Stimulated activated CD4-positive, alpha-beta T cell treated with anti-CD3 and anti-CD28 coated beads, Interleukin-2, amount 100 ng/mL, for 24 hours (primary cell): ENCODE data around the gene KLHL13.
"Not testable (repeated sequence)": the region's sequence is repeated elsewhere in the genome, so short reads cannot be mapped to it uniquely, and the experiment has no call there.

Experiments used
- DNase-seq, 2 donors: peaks; one replicate each; pipeline ENCODE4 v3.0.0-alpha.2; 2020

KLHL13 gene, protein sequence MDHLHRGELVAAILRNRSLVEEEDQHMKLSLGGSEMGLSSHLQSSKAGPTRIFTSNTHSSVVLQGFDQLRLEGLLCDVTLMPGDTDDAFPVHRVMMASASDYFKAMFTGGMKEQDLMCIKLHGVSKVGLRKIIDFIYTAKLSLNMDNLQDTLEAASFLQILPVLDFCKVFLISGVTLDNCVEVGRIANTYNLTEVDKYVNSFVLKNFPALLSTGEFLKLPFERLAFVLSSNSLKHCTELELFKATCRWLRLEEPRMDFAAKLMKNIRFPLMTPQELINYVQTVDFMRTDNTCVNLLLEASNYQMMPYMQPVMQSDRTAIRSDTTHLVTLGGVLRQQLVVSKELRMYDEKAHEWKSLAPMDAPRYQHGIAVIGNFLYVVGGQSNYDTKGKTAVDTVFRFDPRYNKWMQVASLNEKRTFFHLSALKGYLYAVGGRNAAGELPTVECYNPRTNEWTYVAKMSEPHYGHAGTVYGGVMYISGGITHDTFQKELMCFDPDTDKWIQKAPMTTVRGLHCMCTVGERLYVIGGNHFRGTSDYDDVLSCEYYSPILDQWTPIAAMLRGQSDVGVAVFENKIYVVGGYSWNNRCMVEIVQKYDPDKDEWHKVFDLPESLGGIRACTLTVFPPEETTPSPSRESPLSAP

DNA sequence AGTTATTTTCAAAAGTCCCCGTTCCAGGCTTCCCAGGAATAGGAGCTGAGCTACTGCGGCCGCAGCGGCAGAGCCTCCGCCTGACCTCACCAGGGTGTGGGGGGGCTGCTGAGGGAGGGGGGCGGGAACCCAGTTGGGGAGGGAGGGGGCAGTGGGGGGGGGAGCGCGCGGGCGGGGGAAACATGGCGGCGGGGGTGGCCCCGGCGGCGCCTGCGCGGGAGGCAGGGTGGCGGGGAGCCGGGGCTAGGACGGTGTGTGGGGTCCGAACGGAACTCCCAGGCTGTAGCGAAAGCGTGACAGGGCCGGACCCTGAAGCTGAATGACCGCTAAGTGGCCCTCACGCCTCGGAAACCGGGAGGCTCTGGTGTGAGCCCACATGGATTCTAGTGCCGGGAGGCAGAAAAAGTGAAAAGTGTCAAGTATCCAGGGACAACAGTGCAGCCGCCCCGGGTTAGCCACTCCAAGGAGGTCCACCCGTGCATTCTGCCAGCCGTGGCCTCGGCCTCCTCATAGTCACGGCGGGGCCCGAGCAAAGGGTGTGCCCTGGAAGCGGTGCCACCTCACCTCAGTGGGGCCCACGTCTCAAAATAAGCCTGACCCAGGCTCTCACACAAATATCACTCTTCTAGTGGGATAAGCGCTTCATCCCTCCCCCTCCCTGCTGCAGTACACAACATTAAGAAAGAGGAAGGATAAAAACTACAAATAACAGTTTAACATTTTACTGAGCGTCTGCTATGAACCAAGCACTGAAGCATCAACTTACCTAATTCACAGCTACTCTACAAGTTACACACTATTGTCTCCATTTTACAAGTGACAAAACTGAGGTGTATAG is at the start of gene KLHL13:
KLHL13 (minus strand) TSS at position 98 of the 838 bp plus-strand sequence. CDS start 88,337 bp downstream, outside the sequence.
- peak; percentile 4 to 15 for DNase-seq

DNA sequence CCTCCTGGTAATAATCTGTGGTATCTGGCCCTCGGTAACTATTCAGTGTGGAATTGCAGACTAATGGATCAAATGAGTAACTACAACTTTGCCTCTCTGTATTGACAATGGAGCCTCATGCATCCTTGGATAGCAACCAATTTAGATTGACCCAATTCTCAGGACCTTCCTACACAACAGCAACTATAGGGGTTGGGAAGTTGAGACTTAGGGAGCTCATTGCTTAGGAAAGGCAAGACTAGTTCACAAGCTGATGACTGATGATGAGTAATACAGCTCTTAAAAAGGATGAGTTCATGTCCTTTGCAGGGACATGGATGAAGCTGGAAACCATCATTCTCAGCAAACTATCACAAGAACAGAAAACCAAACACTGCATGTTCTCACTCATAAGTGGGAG is 47.5 kb upstream of the KLHL13 start:
- DNase-seq: no peak

- no peak for DNase-seq
These were observed 40.5 kb upstream of the KLHL13 start for GRCh38 chrX:118156953-118157608.

GRCh38 chrX:118156254-118156952 is 39.8 kb upstream of the KLHL13 start:
- DNase-seq: no peak

- DNase-seq: no peak
These were observed 36.7 kb upstream of the KLHL13 start for GRCh38 chrX:118153270-118153669.

DNA sequence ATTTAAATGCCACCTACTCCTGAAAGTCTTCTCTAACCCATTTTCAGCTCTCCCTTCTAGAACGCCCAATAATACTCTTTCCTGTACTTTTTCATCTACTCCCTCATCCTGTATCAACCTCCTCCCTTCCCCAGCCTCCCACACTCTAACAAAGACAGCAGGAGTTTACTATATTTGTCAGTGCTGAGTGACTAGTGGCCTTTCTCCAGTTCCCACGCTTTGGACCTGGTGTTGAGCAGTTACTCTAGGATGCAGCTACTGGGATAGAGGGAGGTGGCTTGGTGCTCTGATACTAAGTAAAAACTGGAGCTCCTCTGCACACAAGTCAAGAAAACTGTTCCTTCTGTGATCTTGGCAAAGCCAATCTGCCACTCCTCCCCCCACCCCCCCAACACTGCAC is 36.1 kb upstream of the KLHL13 start:
- DNase-seq: no peak

DNA sequence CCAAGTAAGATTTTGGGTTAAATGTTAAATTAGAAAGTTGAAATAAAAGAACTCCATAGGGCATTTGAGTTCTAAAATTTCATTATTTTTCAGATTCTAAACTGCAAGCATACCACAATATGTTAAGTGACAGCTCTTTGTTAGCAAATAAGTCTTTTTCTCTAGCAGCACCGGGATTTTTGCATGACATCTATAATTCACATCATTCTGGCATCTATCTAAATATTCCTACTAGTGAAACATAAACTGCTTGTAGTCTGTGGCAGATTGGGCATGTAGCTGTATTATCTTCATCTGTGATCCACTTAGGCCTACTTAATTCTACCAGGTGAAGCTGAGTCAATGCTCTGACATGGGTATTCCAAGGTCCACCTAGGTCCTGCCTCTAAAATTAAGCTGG is 32.1 kb upstream of the KLHL13 start:
- DNase-seq: no peak

- DNase-seq: not testable (repeated sequence)
These were observed 31.2 kb upstream of the KLHL13 start for GRCh38 chrX:118147771-118148170.

DNA sequence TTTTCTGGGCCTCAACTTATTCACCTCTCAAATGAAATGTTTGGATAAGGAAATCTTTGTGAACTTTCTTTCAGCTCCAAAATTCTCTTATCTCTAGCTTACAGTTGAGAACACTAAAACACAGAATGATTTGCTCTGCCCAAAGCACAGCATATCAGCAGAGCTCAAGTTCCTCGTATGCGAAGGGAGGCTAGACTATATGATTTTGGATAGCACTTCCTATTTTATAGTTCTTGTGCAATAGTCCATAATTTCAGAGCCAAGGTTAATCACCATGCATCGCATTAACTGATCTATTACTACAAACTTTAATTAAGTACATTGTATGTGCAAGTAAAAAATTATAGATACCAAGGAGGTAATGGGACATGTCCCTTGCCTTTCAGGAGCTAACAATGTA is 27.0 kb upstream of the KLHL13 start:
- DNase-seq: no peak

DNA sequence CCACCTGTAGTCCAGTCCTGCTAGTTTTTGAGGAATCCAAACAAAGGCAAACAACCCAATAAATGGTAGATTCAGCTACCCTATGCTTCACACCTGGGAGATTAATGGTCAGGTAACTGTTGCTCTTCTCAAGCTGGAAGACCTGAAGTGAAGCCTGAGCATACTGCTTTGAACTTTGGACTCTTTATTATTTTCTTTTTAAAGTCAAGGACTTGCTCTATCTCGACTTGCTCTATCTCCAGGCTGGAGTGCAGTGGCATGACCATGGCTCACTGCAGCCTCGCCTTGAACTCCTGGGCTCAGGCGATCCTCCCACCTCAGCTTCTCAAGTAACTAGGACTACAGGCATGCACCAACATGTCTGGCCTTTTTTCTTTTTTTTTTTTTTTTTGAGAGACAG is 14.7 kb upstream of the KLHL13 start:
- no peak for DNase-seq

- no peak for DNase-seq
These were observed 13.1 kb upstream of the KLHL13 start for GRCh38 chrX:118129681-118130080.

DNA sequence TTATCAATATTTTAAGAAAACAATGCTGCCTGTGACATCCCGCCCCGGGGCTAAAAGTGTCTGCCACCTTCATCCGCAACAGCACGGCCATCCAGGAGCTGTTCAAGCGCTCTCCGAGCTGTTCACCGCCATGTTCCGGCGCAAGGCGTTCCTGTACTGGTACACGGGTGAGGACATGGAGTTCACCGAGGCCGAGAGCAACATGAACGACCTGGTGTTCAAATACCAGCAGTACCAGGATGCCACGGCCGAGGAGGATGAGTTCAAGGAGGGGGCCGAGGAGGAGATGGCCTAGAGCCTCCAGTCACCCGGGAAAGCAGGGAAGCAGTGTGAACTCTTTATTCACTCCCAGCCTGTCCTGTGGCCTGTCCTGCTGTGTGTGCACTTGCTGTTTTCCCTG is 12.1 kb upstream of the KLHL13 start:
- no peak for DNase-seq

- DNase-seq: no peak
These were observed 9.7 kb upstream of the KLHL13 start for GRCh38 chrX:118126286-118126685.

DNA sequence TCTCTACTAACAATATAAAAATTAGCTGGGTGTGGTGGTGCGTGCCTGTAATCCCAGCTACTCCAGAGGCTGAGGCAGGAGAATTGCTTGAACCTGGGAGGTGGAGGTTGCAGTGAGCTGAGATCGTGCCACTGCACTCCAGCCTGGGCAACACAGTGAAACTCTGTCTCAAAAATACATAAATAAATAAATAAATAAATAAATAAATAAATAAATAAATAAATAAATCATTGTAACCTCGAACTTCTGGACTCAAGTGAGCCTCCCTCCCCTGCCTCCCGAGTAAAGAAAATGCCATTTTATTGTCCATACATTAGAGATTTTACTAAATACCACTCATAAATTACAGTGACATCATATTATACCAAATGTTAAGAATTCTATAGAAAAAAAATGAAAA is 7.6 kb upstream of the KLHL13 start:
- DNase-seq: not testable (repeated sequence)

DNA sequence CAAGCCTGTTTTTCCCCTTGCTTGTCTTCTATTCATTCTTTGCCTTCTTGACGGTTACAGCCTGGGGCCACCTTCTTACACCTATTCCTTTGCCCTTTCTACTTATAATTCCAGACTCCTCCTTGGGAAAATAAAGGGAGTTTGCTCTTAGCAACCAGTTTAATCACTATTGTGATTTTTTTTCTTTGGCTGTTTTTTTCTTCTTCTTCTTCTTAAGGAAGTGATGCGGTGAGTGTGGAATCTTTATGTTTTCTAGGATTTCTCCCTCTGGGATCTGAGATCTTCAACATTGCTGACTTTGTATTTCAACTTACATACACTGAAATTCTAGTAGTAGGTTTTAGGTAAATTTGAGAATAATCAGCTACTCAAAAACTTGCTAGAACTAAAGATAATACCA is 1.1 kb upstream of the KLHL13 start:
- DNase-seq: no peak

GRCh38 chrX:118115953-118116712 is 477 bp downstream of the KLHL13 start:
- DNase-seq: peak in 1 of 2 donors; percentile 11

GRCh38 chrX:118114971-118115370 is 1.6 kb downstream of the KLHL13 start:
- no peak for DNase-seq

- DNase-seq: no peak
These were observed 7.5 kb downstream of the KLHL13 start for GRCh38 chrX:118109065-118109464.

DNA sequence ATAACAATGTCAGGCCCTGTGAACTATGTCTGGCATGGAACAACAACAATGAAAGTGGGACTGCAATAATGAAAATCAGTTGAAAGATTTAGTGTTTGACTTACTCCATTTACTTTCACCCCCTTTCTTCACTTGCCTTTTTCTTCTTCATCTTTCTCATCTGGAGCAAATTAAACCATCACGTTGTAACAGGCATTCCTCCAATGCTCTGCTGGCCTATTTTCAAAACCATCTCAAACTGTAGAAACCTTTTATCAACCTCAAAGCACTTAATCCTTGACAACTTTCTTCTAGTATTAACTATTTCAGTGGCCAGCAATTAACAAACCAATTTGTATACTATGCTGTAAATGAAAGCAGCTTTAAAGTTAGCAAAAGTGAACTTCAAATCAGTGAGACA is 8.3 kb downstream of the KLHL13 start:
- no peak for DNase-seq

GRCh38 chrX:118100091-118100490 is 16.5 kb downstream of the KLHL13 start:
- no peak for DNase-seq

- no peak for DNase-seq
These were observed 28.5 kb downstream of the KLHL13 start for GRCh38 chrX:118088084-118088483.

DNA sequence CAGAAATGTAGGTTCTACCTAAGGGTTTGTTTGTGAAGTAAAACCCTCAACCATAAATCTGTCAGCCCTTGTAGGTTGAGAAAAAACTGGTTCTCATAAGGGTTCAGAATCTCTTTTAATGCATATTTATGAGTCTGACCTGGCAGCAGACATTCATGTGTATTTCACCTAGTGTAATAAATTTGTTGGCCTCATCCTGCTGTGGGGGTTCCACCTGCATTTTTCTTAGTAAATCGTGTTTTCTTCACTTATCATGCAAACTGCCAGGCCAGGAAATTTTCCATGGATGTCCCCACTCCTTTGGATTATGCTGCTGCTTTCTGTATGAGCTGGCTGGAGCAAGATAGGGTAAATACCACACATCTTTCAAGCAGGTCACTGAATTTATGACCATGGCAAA is 42.4 kb downstream of the KLHL13 start:
- no peak for DNase-seq
